HS-27A (cell line): ENCODE measurements around the gene CSN2.
"Not testable (repeated sequence)": the region's sequence is repeated elsewhere in the genome, so short reads cannot be mapped to it uniquely, and the experiment has no call there.

Source experiments
- DNase-seq: peaks from one replicate; pipeline ENCODE4 v3.0.0-alpha.2; 2012; ENCODE audit warnings: low read depth, missing footprints

Gene CSN2, protein sequence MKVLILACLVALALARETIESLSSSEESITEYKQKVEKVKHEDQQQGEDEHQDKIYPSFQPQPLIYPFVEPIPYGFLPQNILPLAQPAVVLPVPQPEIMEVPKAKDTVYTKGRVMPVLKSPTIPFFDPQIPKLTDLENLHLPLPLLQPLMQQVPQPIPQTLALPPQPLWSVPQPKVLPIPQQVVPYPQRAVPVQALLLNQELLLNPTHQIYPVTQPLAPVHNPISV

GRCh38 chr4:69965628-69966027 lies at the start of gene CSN2:
Gene CSN2, minus strand, starts transcription at chr4:69965728. Its CDS starts 4,733 bp downstream, at chr4:69960995.
- no peak for DNase-seq

DNA sequence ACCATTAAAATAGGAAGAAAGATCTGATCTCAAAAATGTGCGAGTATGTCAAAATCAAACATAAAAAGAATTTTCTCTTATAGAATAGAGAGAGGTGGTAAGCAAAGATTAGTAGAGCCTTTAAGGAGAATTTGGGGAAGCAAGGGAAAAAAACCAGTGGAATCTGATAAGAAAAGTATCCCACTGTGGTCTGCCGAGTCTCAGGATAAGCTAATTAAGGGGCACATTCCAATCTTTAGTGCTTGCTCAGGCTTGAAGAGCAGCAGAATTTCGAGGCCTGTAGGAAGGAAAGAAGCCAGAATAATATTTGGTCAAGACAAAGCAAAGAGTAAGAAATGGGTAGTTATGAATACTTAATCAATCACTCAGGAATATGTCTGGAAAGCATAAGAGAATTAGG lies 43.2 kb upstream of the CSN2 start:
- no peak for DNase-seq

DNA sequence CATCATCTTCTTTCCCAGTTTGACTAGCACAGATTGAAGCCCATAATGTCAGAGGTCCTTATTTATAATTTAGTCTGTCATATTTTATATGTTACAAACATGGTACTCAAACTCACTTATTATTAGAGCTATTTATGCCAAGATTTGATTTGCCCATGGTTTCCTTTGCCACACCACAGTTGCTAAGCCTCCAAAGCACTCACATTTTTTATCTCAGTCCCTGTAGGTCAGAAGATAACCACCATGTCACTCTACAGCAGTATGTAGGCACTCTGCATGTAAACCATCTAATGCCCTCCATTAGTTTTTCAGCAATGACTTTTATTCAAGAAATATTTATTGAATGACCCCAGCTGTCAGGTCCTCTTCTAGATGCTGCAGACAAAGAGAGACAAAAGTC lies 37.0 kb upstream of the CSN2 start:
- DNase-seq = no peak

DNA sequence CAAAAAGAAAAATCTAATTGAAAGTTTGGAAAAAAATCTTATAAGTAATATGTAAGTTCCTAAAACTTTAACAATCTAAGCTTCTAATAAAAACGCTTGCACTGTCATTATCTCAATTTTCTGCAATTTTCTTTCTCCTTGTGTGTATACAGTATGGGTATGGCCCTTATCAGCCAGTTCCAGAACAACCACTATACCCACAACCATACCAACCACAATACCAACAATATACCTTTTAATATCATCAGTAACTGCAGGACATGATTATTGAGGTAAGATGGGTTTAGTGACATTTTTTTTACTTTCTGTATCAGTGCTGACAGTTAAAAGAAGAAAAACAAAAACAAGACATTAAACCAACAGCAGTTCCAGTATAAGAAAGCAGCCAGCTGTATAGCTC lies 35.2 kb upstream of the CSN2 start:
- DNase-seq = no peak

- DNase-seq = no peak
Measured at GRCh38 chr4:69999420-69999819, 33.9 kb upstream of the CSN2 start.

DNA sequence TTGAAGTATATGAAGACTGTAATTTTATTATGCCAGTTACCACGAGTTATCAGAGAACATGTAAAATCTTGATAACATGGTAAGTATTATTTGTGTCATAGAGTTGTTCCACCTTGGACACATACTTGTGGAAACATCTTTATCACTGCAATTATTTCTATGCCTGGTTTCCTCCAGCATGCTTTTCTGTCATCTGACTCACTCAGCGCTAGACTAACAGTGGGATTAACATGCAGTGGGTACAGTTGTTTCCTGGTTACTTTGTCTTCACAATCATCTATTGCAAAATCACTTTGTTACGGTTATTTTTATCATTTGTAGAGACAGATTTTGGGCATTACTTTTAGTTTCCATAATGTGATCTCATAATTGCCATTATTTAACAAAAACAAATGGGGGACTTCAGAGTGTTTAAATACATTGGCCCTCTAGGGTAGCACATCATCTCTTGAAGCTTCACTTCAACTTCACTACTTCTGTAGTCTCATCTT lies 30.0 kb upstream of the CSN2 start, which contains the start of gene STATH:
STATH (plus strand) TSS at position 441 of the 491 bp plus-strand sequence. CDS start 2,472 bp downstream, outside the sequence.
- no peak for DNase-seq

GRCh38 chr4:69994782-69995181 lies 29.3 kb upstream of the CSN2 start:
- DNase-seq = no peak

- DNase-seq = no peak
Measured at GRCh38 chr4:69991016-69991415, 25.5 kb upstream of the CSN2 start.

- no peak for DNase-seq
Measured at GRCh38 chr4:69986663-69987062, 21.1 kb upstream of the CSN2 start.

DNA sequence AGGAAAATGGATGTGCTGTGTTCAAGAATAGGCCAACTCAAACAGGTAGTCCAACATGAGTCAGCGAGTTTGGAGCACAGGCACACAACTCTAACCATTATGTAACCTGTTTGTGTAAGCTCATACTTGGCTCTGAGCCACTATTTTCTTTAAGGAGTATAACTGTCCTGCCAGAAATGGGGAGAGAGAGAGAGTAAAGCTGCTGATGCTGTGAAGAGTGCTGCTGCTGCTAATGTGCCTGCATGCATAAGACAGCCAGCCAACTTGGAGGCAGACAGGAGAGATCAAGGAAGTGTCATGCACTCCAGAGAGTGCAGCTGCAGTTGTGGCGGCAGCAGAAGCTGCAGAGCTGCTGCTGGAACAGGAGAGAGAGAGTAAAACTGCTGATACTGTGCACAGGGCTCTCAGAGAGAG lies 18.5 kb upstream of the CSN2 start:
- DNase-seq = no peak

DNA sequence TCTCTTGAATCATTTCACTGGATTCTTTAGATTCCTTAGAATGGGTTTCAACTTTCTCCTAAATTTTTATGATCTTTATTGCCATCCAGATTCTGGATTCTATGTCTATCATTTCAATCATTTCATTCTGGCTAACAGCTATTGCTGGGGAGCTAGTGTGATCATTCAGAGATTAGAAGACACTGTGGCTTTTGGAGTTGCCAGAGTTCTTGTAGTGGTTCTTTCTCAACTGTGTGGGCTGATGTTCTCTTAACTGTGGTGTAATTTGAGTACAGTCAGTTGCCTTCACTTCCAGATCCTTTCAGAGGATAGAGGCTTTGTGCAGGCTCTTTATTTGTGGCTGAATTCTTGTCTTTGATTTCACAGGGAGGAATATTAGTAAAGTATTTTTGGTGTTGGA lies 12.1 kb upstream of the CSN2 start:
- no peak for DNase-seq

- no peak for DNase-seq
Measured at GRCh38 chr4:69974631-69975030, 9.1 kb upstream of the CSN2 start.

GRCh38 chr4:69970071-69970470 lies 4.5 kb upstream of the CSN2 start:
- no peak for DNase-seq

GRCh38 chr4:69957209-69957608 lies 8.3 kb downstream of the CSN2 start:
- no peak for DNase-seq

- no peak for DNase-seq
Measured at GRCh38 chr4:69951602-69952001, 13.9 kb downstream of the CSN2 start.

GRCh38 chr4:69936566-69936965 lies 29.0 kb downstream of the CSN2 start:
- no peak for DNase-seq

DNA sequence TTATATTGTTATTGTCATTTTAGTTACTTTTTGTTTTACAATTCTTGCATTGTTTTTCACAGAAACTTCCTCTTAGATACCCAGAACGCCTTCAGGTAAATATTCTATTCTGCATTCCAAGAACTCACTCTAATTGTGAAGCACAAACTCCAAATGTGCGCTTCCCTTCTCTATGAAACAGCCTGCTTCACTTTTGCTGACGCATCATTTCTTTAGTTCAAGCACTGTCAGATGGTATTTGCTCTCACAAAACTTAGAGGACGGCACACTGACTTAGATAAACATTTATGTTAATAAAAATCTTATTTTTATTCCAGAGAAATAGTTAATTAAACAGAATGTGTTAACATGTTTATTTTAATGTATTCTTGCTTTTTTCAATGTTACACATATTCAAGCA lies 31.4 kb downstream of the CSN2 start:
- no peak for DNase-seq

GRCh38 chr4:69930768-69931167 lies 34.8 kb downstream of the CSN2 start, which contains the start of gene CSN1S1:
Gene CSN1S1, plus strand, starts transcription at chr4:69931068. Its CDS starts 1,488 bp downstream, at chr4:69932556.
- no peak for DNase-seq

DNA sequence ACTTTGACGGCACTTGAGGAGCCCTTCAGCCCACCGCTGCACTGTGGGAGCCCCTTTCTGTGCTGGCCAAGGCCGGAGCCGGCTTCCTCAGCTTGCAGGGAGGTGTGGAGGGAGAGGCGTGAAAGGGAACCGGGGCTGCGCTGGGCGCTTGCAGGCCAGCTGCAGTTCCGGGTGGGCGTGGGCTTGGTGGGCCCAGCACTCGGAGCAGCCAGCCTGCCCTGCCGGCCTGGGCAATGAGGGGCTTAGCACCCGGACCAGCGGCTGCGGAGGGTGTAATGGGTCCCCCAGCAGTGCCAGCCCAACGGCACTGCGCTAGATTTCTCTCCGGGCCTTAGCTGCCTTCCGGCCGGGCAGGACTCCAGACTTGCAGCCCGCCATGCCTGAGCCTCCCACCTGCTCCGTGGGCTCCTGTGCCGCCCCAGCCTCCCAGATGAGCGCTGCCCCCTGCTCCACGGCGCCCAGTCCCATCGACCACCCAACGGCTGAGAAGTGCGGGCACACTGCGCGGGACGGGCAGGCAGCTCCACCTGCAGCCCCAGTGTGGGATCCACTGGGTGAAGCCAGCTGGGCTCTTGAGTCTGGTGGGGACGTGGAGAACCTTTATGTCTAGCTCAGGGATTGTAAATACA lies 41.6 kb downstream of the CSN2 start:
- not testable (repeated sequence) for DNase-seq

DNA sequence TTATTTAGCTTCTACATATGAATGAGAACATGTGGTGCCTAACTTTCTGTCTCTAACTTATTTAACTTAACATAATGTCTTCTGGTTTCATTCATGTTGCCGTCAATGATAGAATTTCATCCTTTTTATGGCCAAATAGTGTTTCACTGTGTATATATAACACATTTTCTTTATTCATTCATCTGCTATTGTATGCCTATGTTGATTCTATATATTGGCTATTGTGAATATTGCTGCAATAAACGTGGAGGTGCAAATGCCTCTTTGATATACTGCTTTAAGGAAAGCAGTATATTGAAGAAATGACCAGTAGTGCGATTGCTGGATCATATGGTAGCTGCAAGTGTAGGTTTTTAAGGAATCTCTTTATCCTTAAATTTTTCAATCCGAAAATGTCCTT lies 44.7 kb downstream of the CSN2 start:
- no peak for DNase-seq

DNA sequence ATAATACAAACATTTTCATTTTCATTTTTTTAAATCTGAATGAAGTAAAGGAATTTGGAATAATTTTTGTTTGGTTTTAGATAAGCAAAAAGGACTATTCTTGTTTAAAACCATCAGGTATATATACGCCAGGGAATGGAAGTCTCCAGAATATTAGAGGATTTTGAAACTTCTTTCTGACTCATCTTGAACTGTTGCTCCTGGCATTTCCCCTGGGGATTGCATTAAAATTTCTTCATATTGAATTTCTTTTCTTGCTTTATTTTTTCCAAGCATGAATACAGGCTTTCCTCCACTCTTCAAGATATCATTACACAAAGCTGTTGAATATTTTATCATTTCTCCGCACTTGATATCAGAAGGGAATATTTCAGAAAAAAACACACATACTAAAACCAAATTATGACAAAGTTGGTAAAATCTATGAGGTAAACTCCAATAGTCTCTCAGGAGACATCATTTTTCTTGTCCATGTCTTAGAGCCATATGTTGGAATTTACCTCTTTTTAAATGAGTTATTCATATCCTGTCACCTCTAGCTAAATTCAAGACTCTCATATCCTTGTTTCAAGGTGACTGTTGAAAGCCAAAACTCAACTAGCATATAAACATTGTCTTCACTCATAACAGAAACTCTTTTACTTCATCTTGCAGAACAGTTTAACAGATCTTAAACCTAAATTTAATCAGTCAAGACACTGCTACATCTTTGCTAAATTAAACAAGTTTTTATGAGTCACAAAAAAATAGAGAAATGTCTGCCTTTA lies 55.3 kb downstream of the CSN2 start:
- no peak for DNase-seq

DNA sequence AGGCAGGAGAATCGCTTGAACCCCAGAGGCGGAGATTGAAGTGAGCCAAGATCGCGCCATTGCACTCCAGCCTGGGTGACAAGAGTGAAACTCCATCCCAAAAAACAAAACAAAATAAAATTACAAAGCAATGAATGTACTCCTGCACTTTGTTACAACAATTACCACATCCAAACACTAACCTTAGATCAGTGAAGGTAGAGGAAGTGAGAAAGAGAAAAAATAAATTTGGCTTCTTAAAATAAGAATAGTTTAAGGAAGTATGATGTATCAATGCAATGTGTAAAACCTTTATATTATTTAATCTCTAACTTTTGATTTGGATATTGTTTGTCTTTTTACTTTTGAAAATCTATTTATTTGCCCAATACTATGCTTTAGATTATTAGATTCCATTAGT lies 56.3 kb downstream of the CSN2 start:
- DNase-seq = no peak

DNA sequence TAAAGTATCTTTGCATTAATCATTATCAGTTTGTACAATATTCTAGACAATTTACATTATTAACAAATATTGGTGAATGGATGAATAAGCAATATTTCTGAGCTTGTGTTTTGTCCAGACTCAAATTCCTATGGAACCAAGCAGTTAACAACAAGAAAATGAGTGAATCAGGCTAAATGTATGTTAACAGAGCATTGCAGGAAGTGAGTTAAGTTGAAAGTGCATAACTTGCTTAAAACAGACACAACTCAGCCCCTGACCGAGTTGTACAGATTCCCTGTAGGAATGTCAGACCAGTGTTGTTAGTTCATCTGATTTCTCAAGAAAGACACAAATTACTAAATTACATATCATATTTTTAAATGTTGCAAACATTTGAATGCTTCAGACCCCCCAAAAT lies 58.4 kb downstream of the CSN2 start:
- DNase-seq = no peak
